ENCODE data around the gene HPSE2.

Gene HPSE2

GRCh38 chr10:98474628-98475027 lies 761.0 kb downstream of the HPSE2 start:
- H3K27ac ChIP-seq (ENCODE audit: low read length): no peak overlapping the region
- H3K4me3 ChIP-seq (ENCODE audit: low read length): no peak overlapping the region
- H3K36me3 ChIP-seq (ENCODE audit: control insufficient read depth, insufficient read depth, low read length): no peaks in the 10 kb centered on the region
- no peak for DNase-seq (ENCODE audit: low read depth, low spot score)
- H3K27me3 ChIP-seq (ENCODE audit: control insufficient read depth, insufficient read depth, low read length): no peaks in the 10 kb centered on the region
- H3K4me1 ChIP-seq (ENCODE audit: control insufficient read depth, insufficient read depth, low read length): no peaks in the 10 kb centered on the region
- H3K9me3 ChIP-seq (ENCODE audit: control insufficient read depth, insufficient read depth, low read length): no peaks in the 10 kb centered on the region

- DNase-seq (ENCODE audit: low read depth, low spot score): no peak
- H3K4me3 ChIP-seq (ENCODE audit: low read length): no peak overlapping the region
- no peak overlapping the region for H3K27ac ChIP-seq (ENCODE audit: low read length)
- no peaks in the 10 kb centered on the region for H3K9me3 ChIP-seq (ENCODE audit: control insufficient read depth, insufficient read depth, low read length)
- no peaks in the 10 kb centered on the region for H3K4me1 ChIP-seq (ENCODE audit: control insufficient read depth, insufficient read depth, low read length)
- no peaks in the 10 kb centered on the region for H3K36me3 ChIP-seq (ENCODE audit: control insufficient read depth, insufficient read depth, low read length)
- no CpG with 5 or more reads among the region's 4 CpGs for WGBS (ENCODE audit: insufficient coverage, insufficient read length)
- H3K27me3 ChIP-seq (ENCODE audit: control insufficient read depth, insufficient read depth, low read length): no peaks in the 10 kb centered on the region
Measured at GRCh38 chr10:98472196-98472595, 763.5 kb downstream of the HPSE2 start.

- WGBS (ENCODE audit: insufficient coverage, insufficient read length): no CpG with 5 or more reads among the region's 5 CpGs
- H3K27ac ChIP-seq (ENCODE audit: low read length): no peak overlapping the region
- no peaks in the 10 kb centered on the region for H3K4me1 ChIP-seq (ENCODE audit: control insufficient read depth, insufficient read depth, low read length)
- DNase-seq (ENCODE audit: low read depth, low spot score): no peak
- H3K4me3 ChIP-seq (ENCODE audit: low read length): no peak overlapping the region
- no peaks in the 10 kb centered on the region for H3K9me3 ChIP-seq (ENCODE audit: control insufficient read depth, insufficient read depth, low read length)
- no peaks in the 10 kb centered on the region for H3K27me3 ChIP-seq (ENCODE audit: control insufficient read depth, insufficient read depth, low read length)
- no peaks in the 10 kb centered on the region for H3K36me3 ChIP-seq (ENCODE audit: control insufficient read depth, insufficient read depth, low read length)
Measured at GRCh38 chr10:98470850-98471249, 764.8 kb downstream of the HPSE2 start.

GRCh38 chr10:98469001-98469931 lies 766.4 kb downstream of the HPSE2 start:
- Histone ChIP-seq H3K4me3 (ENCODE audit: low read length) (no peak overlapping the region), H3K9me3 (ENCODE audit: control insufficient read depth, insufficient read depth, low read length) (no peaks in the 10 kb centered on the region), H3K27me3 (ENCODE audit: control insufficient read depth, insufficient read depth, low read length) (no peaks in the 10 kb centered on the region), H3K36me3 (ENCODE audit: control insufficient read depth, insufficient read depth, low read length) (no peaks in the 10 kb centered on the region), H3K4me1 (ENCODE audit: control insufficient read depth, insufficient read depth, low read length) (no peaks in the 10 kb centered on the region), H3K27ac (ENCODE audit: low read length) (no peak overlapping the region)
- WGBS (ENCODE audit: insufficient coverage, insufficient read length): no CpG with 5 or more reads among the region's 2 CpGs
- no peak for DNase-seq (ENCODE audit: low read depth, low spot score)

GRCh38 chr10:98467506-98468318 lies 767.9 kb downstream of the HPSE2 start:
- WGBS (ENCODE audit: insufficient coverage, insufficient read length): no CpG with 5 or more reads among the region's 44 CpGs
- Histone ChIP-seq H3K9me3 (ENCODE audit: control insufficient read depth, insufficient read depth, low read length) (no peaks in the 10 kb centered on the region), H3K4me3 (ENCODE audit: low read length) (no peak overlapping the region), H3K27ac (ENCODE audit: low read length) (no peak overlapping the region), H3K36me3 (ENCODE audit: control insufficient read depth, insufficient read depth, low read length) (no peaks in the 10 kb centered on the region), H3K4me1 (ENCODE audit: control insufficient read depth, insufficient read depth, low read length) (no peaks in the 10 kb centered on the region), H3K27me3 (ENCODE audit: control insufficient read depth, insufficient read depth, low read length) (no peaks in the 10 kb centered on the region)
- peak; percentile 80 for DNase-seq (ENCODE audit: low read depth, low spot score)

GRCh38 chr10:98466861-98467505 lies 768.7 kb downstream of the HPSE2 start:
- no peak overlapping the region for H3K27ac ChIP-seq (ENCODE audit: low read length)
- H3K4me1 ChIP-seq (ENCODE audit: control insufficient read depth, insufficient read depth, low read length): no peaks in the 10 kb centered on the region
- no peaks in the 10 kb centered on the region for H3K36me3 ChIP-seq (ENCODE audit: control insufficient read depth, insufficient read depth, low read length)
- no CpG with 5 or more reads among the region's 15 CpGs for WGBS (ENCODE audit: insufficient coverage, insufficient read length)
- no peaks in the 10 kb centered on the region for H3K27me3 ChIP-seq (ENCODE audit: control insufficient read depth, insufficient read depth, low read length)
- no peak for DNase-seq (ENCODE audit: low read depth, low spot score)
- H3K4me3 ChIP-seq (ENCODE audit: low read length): no peak overlapping the region
- H3K9me3 ChIP-seq (ENCODE audit: control insufficient read depth, insufficient read depth, low read length): no peaks in the 10 kb centered on the region

- no peaks in the 10 kb centered on the region for H3K4me1 ChIP-seq (ENCODE audit: control insufficient read depth, insufficient read depth, low read length)
- no peak for DNase-seq (ENCODE audit: low read depth, low spot score)
- no peak overlapping the region for H3K27ac ChIP-seq (ENCODE audit: low read length)
- no peaks in the 10 kb centered on the region for H3K27me3 ChIP-seq (ENCODE audit: control insufficient read depth, insufficient read depth, low read length)
- WGBS (ENCODE audit: insufficient coverage, insufficient read length): no CpG with 5 or more reads among the region's 3 CpGs
- H3K4me3 ChIP-seq (ENCODE audit: low read length): no peak overlapping the region
- no peaks in the 10 kb centered on the region for H3K9me3 ChIP-seq (ENCODE audit: control insufficient read depth, insufficient read depth, low read length)
- H3K36me3 ChIP-seq (ENCODE audit: control insufficient read depth, insufficient read depth, low read length): no peaks in the 10 kb centered on the region
Measured at GRCh38 chr10:98465866-98466265, 769.8 kb downstream of the HPSE2 start.

GRCh38 chr10:98463976-98464754 lies 771.5 kb downstream of the HPSE2 start:
- no peaks in the 10 kb centered on the region for H3K4me1 ChIP-seq (ENCODE audit: control insufficient read depth, insufficient read depth, low read length)

GRCh38 chr10:98463016-98463415 lies 772.6 kb downstream of the HPSE2 start:
- no peaks in the 10 kb centered on the region for H3K27me3 ChIP-seq (ENCODE audit: control insufficient read depth, insufficient read depth, low read length)
- no peak for DNase-seq (ENCODE audit: low read depth, low spot score)
- no CpG with 5 or more reads among the region's 6 CpGs for WGBS (ENCODE audit: insufficient coverage, insufficient read length)
- H3K36me3 ChIP-seq (ENCODE audit: control insufficient read depth, insufficient read depth, low read length): no peaks in the 10 kb centered on the region
- H3K4me1 ChIP-seq (ENCODE audit: control insufficient read depth, insufficient read depth, low read length): no peaks in the 10 kb centered on the region
- no peaks in the 10 kb centered on the region for H3K9me3 ChIP-seq (ENCODE audit: control insufficient read depth, insufficient read depth, low read length)
- H3K4me3 ChIP-seq (ENCODE audit: low read length): no peak overlapping the region
- no peak overlapping the region for H3K27ac ChIP-seq (ENCODE audit: low read length)

More at GRCh38 chr10:98463976-98464754, 771.5 kb downstream of the HPSE2 start:
- H3K27ac ChIP-seq (ENCODE audit: low read length): no peak overlapping the region
- no peaks in the 10 kb centered on the region for H3K27me3 ChIP-seq (ENCODE audit: control insufficient read depth, insufficient read depth, low read length)
- no peak overlapping the region for H3K4me3 ChIP-seq (ENCODE audit: low read length)
- DNase-seq (ENCODE audit: low read depth, low spot score): no peak
- H3K36me3 ChIP-seq (ENCODE audit: control insufficient read depth, insufficient read depth, low read length): no peaks in the 10 kb centered on the region
- no CpG with 5 or more reads among the region's 8 CpGs for WGBS (ENCODE audit: insufficient coverage, insufficient read length)
- no peaks in the 10 kb centered on the region for H3K9me3 ChIP-seq (ENCODE audit: control insufficient read depth, insufficient read depth, low read length)

- DNase-seq (ENCODE audit: low read depth, low spot score): no peak
- WGBS (ENCODE audit: insufficient coverage, insufficient read length): no CpG with 5 or more reads among the region's 3 CpGs
- no peaks in the 10 kb centered on the region for H3K36me3 ChIP-seq (ENCODE audit: control insufficient read depth, insufficient read depth, low read length)
- no peaks in the 10 kb centered on the region for H3K27me3 ChIP-seq (ENCODE audit: control insufficient read depth, insufficient read depth, low read length)
- no peak overlapping the region for H3K27ac ChIP-seq (ENCODE audit: low read length)
- H3K4me1 ChIP-seq (ENCODE audit: control insufficient read depth, insufficient read depth, low read length): no peaks in the 10 kb centered on the region
- H3K9me3 ChIP-seq (ENCODE audit: control insufficient read depth, insufficient read depth, low read length): no peaks in the 10 kb centered on the region
- H3K4me3 ChIP-seq (ENCODE audit: low read length): no peak overlapping the region
Measured at GRCh38 chr10:98461500-98461842, 774.2 kb downstream of the HPSE2 start.
